K562 (cell line): ENCODE results near the gene GUF1. TPM values are rescaled to one million over a fixed set of nuclear protein-coding genes. Genes with fewer than 3 reads are reported as not detected.

ENCODE experiments used
- ATAC-seq: fragments of 200-7000 bp; cut with Tn5 transposase; 3 replicates; pipeline ENCODE4 v1.9.1; 2020; ENCODE audit warnings: moderate library complexity
- BruUV-seq: library from RNA; stranded (reverse); fragments of 400-500 nt; replicated peaks from 2 replicates; lab custom pipeline; 2021; lab: Mats Ljungman, UMichigan
- CTCF ChIA-PET: fragments of 300-600 bp; formaldehyde crosslinking; extraction: SDS; loops from one replicate; lab custom pipeline; 2021; ENCODE audit warnings: low intra/inter-chr PET ratio; lab: Yijun Ruan, JAX
- POLR2A ChIA-PET: fragments of 300-600, 350-650 bp; sonication (Branson Sonifier 250); formaldehyde crosslinking; extraction: SDS; loops from one replicate; lab custom pipeline; 2021; ENCODE audit warnings: antibody characterized with exemption, inconsistent platforms; lab: Yijun Ruan, JAX
- DNase-seq, 4 experiments: peaks; one replicate each; pipeline versions ENCODE4 v3.0.0 to v3.0.0-alpha.2; 2011 to 2018; ENCODE audit warnings: low spot score in 3 of 4, mixed read lengths in 3 of 4; ENCODE audit errors: extremely low read depth in 1 of 4
- FAIRE-seq: peaks from 2 replicates; lab custom pipeline; 2011; peaks lifted over from hg19 to GRCh38; lab: Jason Lieb, UNC
- H2AFZ ChIP-seq: 2 replicates; pipeline ENCODE4 v1.6.0; 2011; ENCODE audit warnings: low read depth, low read length, control low read depth, inconsistent platforms
- H3K27ac ChIP-seq: fragments of 200-600 bp; 3 replicates; pipeline ENCODE4 v1.8.0; 2011; ENCODE audit warnings: low read depth, mild to moderate bottlenecking, control low read depth, inconsistent platforms, low read length, moderate library complexity, mixed read lengths; ENCODE audit errors: extremely low read depth
- H3K27me3 ChIP-seq, 2 experiments: fragments of 300-600 bp in 1 of 2; 2 replicates in 1 of 2; 3 replicates in 1 of 2; pipeline versions ENCODE4 v1.6.0 to v1.8.0; 2011; ENCODE audit warnings: inconsistent platforms in 2 of 2, low read length in 2 of 2, mild to moderate bottlenecking in 1 of 2, mixed read lengths in 1 of 2, moderate library complexity in 1 of 2; ENCODE audit not compliant: control insufficient read depth in 2 of 2, insufficient read depth in 2 of 2
- H3K36me3 ChIP-seq: fragments of 300-600 bp; 3 replicates; pipeline ENCODE4 v1.8.0; 2011; ENCODE audit warnings: mild to moderate bottlenecking, low read length, inconsistent platforms; ENCODE audit not compliant: control insufficient read depth, insufficient read depth
- H3K4me1 ChIP-seq, 2 experiments: fragments of 200-600 bp in 1 of 2; replicated peaks in 1 of 2; 2 replicates in 1 of 2; 3 replicates in 1 of 2; pipeline versions ENCODE4 v1.5.1 to v1.8.0; 2011; ENCODE audit warnings: inconsistent platforms in 2 of 2, low read length in 2 of 2, mild to moderate bottlenecking in 1 of 2, mixed read lengths in 1 of 2, moderate library complexity in 1 of 2; ENCODE audit not compliant: control insufficient read depth in 2 of 2, insufficient read depth in 2 of 2
- H3K4me2 ChIP-seq: 2 replicates; pipeline ENCODE4 v1.6.1; 2011; ENCODE audit warnings: low read length, control low read depth, inconsistent platforms, mixed read lengths; ENCODE audit not compliant: insufficient read depth
- H3K4me3 ChIP-seq: fragments of 200-600 bp; sonication (generic), shearing (Covaris generic); 2 replicates; pipeline ENCODE4 v1.5.1; 2016; ENCODE audit warnings: control low read depth, inconsistent platforms
- H3K79me2 ChIP-seq: fragments of 200-600 bp; 3 replicates; pipeline ENCODE4 v1.8.0; 2011; ENCODE audit warnings: low read length, inconsistent platforms; ENCODE audit not compliant: control insufficient read depth, insufficient read depth
- H3K9ac ChIP-seq, 2 experiments: 2 replicates each; pipeline versions ENCODE4 v1.6.0 to v1.6.1; 2011; ENCODE audit warnings: low read depth in 2 of 2, low read length in 2 of 2, control low read depth in 1 of 2, inconsistent platforms in 1 of 2, mild to moderate bottlenecking in 1 of 2, mixed read lengths in 1 of 2; ENCODE audit not compliant: insufficient read depth in 1 of 2
- H3K9me1 ChIP-seq: one replicate; pipeline ENCODE4 v1.6.0; 2011; ENCODE audit warnings: inconsistent platforms, mild to moderate bottlenecking, low read length, moderate library complexity; ENCODE audit not compliant: control insufficient read depth, insufficient read depth
- H3K9me3 ChIP-seq: replicated peaks from 2 replicates; pipeline ENCODE4 v1.5.1; 2011; ENCODE audit warnings: low read depth, low read length, inconsistent platforms; ENCODE audit not compliant: control insufficient read depth, insufficient read depth
- H4K20me1 ChIP-seq: replicated peaks from 2 replicates; pipeline ENCODE4 v1.6.1; 2011; ENCODE audit warnings: low read length, inconsistent platforms, mixed read lengths; ENCODE audit not compliant: control insufficient read depth, insufficient read depth
- ARID3B ChIP-seq: fragments of 250-450 bp; sonication (Bioruptor Pico); IDR thresholded peaks from 2 replicates; pipeline ENCODE4 v1.4.0; 2020; ENCODE audit warnings: borderline replicate concordance
- EHMT2 ChIP-seq: fragments of 450-650 bp; IDR thresholded peaks from 2 replicates; pipeline ENCODE4 v1.6.1; 2018; ENCODE audit warnings: antibody characterized with exemption
- SMC3 ChIP-seq: conservative IDR thresholded peaks from 2 replicates; pipeline ENCODE4 v1.6.1; 2011; ENCODE audit warnings: low read depth, low read length, improper control_type of control experiment; ENCODE audit not compliant: insufficient read depth
- ZNF282 ChIP-seq: sonication (generic); formaldehyde crosslinking; IDR thresholded peaks from 2 replicates; pipeline ENCODE4 v1.8.1; 2023; ENCODE audit warnings: missing genetic modification reagents
- ZNF384 ChIP-seq: IDR thresholded peaks from 2 replicates; pipeline ENCODE4 v1.6.1; 2012; ENCODE audit warnings: low read depth, low read length, improper control_type of control experiment
- WGBS: fragments of 100-300 bp; shearing (Covaris generic); methylation state at CpG from one replicate; pipeline ENCODE4 v1.1.6; 2016; ENCODE audit warnings: low coverage, mixed read lengths; ENCODE audit not compliant: insufficient coverage; ENCODE audit errors: missing lambda C conversion rate; 5-methylcytosine and 5-hydroxymethylcytosine counted together
- in situ Hi-C: fragments of 300-500 bp; cut with MboI; formaldehyde crosslinking; loops from 4 replicates; pipeline ENCODE4 v1.15.0; 2018; ENCODE audit warnings: inconsistent platforms, mixed read lengths
- intact Hi-C: fragments of 100-400 bp; cut with micrococcal nuclease; formaldehyde crosslinking; loops from 2 replicates; pipeline ENCODE4 v1.14.2; 2022
- polyA plus RNA-seq, 8 experiments: library from polyadenylated mRNA; depleted of rRNA in 4 of 8; stranded (reverse) in 5 of 8; unstranded in 3 of 8; fragments of >200 nt; fragmentation: Nextera tagmentation in 2 of 8; fragmentation: Illumina TruSeq in 1 of 8; extraction: Ambion mirVana in 2 of 8; extraction: Trizol in 1 of 8; gene quantifications; 2 replicates each; pipeline versions ENCODE4 v1.2.1 to v1.2.3, GENCODE V29; 2011 to 2014; ENCODE audit warnings: inconsistent platforms in 1 of 8, missing spikeins in 1 of 8
- total RNA-seq, 7 experiments: library from RNA; depleted of rRNA in 6 of 7; stranded (reverse); fragments of >200 nt in 6 of 7; fragmentation: Illumina TruSeq in 2 of 7; extraction: Trizol in 2 of 7; gene quantifications; 2 replicates each; pipeline versions ENCODE4 v1.2.1 to v1.2.3, GENCODE V29; 2011 to 2021; ENCODE audit warnings: low replicate concordance in 1 of 7
- TF ChIP-seq, protein P1 (sequence below): fragments of 450-650 bp; IDR thresholded peaks from 2 replicates; pipeline ENCODE4 v1.6.1; 2018; ENCODE audit not compliant: partially characterized antibody

GUF1 gene
- total and polyA plus RNA-seq, 9 of the 15 experiments (the other 6 are each of a cell fraction or from before 2014, with no cell fraction given) = 8.1 to 47.5 (median 25.0) TPM

- TF ChIP-seq, protein P1, sequence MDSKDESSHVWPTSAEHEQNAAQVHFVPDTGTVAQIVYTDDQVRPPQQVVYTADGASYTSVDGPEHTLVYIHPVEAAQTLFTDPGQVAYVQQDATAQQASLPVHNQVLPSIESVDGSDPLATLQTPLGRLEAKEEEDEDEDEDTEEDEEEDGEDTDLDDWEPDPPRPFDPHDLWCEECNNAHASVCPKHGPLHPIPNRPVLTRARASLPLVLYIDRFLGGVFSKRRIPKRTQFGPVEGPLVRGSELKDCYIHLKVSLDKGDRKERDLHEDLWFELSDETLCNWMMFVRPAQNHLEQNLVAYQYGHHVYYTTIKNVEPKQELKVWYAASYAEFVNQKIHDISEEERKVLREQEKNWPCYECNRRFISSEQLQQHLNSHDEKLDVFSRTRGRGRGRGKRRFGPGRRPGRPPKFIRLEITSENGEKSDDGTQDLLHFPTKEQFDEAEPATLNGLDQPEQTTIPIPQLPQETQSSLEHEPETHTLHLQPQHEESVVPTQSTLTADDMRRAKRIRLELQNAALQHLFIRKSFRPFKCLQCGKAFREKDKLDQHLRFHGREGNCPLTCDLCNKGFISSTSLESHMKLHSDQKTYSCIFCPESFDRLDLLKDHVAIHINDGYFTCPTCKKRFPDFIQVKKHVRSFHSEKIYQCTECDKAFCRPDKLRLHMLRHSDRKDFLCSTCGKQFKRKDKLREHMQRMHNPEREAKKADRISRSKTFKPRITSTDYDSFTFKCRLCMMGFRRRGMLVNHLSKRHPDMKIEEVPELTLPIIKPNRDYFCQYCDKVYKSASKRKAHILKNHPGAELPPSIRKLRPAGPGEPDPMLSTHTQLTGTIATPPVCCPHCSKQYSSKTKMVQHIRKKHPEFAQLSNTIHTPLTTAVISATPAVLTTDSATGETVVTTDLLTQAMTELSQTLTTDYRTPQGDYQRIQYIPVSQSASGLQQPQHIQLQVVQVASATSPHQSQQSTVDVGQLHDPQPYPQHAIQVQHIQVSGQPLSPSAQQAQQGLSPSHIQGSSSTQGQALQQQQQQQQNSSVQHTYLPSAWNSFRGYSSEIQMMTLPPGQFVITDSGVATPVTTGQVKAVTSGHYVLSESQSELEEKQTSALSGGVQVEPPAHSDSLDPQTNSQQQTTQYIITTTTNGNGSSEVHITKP = peak; percentile 29
- no peak for TF ChIP-seq ZNF384
Measured at GRCh38 chr4:44678094-44679041, at the start of gene GUF1 (continued).

GRCh38 chr4:44629280-44629866, 48.8 kb upstream of the GUF1 start:
- Histone ChIP-seq H3K9me3 (no peaks in the 10 kb centered on the region), H3K4me1 (no peaks in the 10 kb centered on the region), H3K9me1 (no peaks in the 10 kb centered on the region), H3K27ac (no peak overlapping the region), H3K36me3 (no peaks in the 10 kb centered on the region), H3K4me2 (no peak overlapping the region), H3K9ac (no peak overlapping the region), H3K4me3 (no peak overlapping the region), H3K79me2 (no peaks in the 10 kb centered on the region), H2AFZ (no peak overlapping the region), H3K27me3 (no peaks in the 10 kb centered on the region), H4K20me1 (no peaks in the 10 kb centered on the region)
- intact Hi-C loops = loop anchor here (1.0 to 5.0 kb wide), 2 partner anchors 182 to 1497 kb away; partner anchors contain the start of gene KCTD8
- BruUV-seq = no TSS peak
- ChIA-PET CTCF (no interaction called here), POLR2A (no interaction called here)
- WGBS = 5% methylated on average over 2 of the region's 2 CpGs
- DNase-seq = peak; percentile 39 to 55 (median 46)
- FAIRE-seq = peak; percentile 79
- in situ Hi-C loops = no loop called here
- ATAC-seq = peak; percentile 88
- TF ChIP-seq SMC3 (peak; percentile 49; the same call in 1 of the 2 replicates), ZNF282 (no peak), EHMT2 (no peak), ARID3B (no peak)
